HG03196 (cell line): ENCODE data around the gene ARHGAP45.

Experiments used
- ATAC-seq: cut with Tn5 transposase; IDR thresholded peaks from one replicate; pipeline ENCODE4 v1.9.1; 2021; ENCODE audit not compliant: unreplicated experiment

The ARHGAP45 gene

DNA sequence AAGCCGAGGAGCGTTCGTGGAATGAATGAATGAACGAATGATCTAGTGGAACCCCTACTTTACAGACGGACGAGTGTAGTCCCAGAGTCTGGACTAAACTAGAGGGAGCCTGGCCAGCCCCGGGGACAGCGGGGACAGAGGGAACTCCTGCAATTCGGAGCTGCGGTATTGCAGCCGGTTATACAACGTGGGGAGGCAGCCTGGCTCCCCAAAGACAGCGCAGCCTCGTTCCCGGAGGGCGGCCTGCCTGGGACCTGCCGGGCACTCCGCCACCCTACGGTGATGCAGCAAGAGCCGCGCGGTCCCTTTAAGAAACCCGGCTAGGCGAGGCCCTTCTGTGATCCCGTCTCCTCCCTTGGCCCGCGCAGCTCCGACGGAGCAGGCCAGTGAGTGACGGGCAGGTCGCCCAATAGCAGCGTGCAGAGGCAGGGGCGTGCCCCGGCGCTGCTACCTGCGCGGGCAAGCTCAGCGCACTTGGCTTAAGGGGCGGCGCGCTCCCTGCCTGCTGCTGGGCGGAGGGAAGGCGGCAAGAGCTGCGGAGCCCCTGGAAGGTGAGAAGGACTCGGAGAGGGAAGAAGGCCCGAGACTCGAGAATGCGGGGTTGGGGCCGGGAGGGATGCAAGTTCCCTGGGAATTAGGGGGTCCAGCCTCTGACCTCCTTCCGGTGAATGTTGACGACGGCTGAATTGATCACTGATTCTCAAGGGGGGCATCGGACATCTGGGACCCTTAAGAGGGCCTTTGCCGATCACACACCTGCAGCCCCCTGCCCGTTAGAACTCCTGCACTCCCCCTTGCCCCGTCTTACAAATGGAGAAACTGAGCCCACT lies 27.1 kb upstream of the ARHGAP45 start, which contains the start of gene ABCA7:
Gene ABCA7 (plus strand): TSS at position 462 of the 830 bp plus-strand sequence. CDS start 1,255 bp downstream, outside the sequence.
- ATAC-seq: peak; percentile 65

GRCh38 chr19:1040476-1041271 lies 26.3 kb upstream of the ARHGAP45 start:
- ATAC-seq: peak; percentile 41

- no peak for ATAC-seq
These were observed 25.6 kb upstream of the ARHGAP45 start for GRCh38 chr19:1041272-1041834.

DNA sequence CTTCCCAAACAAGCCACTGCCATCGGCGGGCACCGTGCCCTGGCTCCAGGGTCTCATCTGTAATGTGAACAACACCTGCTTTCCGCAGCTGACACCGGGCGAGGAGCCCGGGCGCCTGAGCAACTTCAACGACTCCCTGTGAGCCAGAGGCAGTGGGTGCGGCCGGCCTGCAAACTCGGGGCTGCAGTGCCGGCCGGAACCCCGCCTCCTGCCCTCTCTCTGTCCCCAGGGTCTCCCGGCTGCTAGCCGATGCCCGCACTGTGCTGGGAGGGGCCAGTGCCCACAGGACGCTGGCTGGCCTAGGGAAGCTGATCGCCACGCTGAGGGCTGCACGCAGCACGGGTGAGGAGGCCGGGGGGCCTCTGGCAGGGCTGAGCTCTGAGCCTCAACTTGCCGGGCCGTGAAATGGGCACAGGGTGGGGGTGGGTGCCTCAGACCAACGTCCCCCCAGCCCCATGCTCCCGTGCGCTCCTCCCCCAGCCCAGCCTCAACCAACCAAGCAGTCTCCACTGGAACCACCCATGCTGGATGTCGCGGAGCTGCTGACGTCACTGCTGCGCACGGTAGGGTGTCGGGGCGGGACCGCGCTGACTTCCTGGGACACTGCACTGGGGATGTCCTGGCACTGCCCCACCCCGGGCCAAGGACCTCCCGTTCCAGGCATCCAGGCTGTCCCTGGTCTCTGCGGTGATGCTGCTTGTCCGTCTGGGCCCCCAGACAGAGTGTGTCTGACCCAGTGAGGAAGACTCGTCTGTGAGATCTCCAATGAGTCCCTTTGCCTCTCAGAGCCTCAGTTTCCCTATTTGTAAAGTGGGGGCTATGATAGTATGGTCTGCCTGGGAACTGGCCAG lies 24.9 kb upstream of the ARHGAP45 start:
- ATAC-seq: no peak

DNA sequence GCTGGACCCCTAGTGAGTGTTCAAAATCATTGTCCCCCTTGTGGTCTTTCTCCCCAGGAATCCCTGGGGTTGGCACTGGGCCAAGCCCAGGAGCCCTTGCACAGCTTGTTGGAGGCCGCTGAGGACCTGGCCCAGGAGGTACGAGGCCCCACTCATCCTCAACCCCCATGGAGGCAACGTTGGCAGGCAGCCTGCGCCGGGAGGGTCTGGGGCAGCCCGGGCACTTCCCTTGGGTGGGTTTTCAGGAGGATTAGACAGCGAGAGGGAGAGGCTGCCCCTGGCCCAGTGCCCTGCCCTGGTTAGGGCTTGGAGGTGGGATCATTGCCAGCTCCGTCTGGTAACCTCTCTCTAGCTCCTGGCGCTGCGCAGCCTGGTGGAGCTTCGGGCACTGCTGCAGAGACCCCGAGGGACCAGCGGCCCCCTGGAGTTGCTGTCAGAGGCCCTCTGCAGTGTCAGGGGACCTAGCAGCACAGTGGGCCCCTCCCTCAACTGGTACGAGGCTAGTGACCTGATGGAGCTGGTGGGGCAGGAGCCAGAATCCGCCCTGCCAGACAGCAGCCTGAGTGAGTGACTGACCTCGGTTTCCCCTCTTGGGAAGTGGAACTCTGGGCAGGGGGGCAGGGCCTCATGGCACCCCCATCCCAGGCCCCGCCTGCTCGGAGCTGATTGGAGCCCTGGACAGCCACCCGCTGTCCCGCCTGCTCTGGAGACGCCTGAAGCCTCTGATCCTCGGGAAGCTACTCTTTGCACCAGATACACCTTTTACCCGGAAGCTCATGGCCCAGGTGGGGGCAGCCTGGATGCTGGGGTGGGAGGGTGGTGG lies 24.1 kb upstream of the ARHGAP45 start:
- ATAC-seq: no peak

DNA sequence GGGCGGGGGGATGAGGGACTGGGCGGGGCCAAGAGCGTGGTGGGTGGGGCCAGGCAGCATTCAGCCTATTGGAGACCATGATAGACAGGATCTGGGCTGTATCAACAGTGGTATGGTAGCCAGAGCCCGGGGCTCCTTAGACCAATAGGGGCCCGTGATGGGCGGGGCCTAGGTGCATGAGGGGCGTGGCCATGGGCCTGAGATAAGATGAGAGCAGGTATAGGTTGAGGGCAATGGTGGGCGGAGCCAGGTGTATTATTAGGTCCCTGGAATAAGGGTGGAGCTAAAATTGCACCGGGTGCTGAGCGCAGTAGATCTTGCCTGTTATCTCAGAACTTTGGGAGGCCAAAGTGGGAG lies 21.7 kb upstream of the ARHGAP45 start:
- ATAC-seq: no peak

DNA sequence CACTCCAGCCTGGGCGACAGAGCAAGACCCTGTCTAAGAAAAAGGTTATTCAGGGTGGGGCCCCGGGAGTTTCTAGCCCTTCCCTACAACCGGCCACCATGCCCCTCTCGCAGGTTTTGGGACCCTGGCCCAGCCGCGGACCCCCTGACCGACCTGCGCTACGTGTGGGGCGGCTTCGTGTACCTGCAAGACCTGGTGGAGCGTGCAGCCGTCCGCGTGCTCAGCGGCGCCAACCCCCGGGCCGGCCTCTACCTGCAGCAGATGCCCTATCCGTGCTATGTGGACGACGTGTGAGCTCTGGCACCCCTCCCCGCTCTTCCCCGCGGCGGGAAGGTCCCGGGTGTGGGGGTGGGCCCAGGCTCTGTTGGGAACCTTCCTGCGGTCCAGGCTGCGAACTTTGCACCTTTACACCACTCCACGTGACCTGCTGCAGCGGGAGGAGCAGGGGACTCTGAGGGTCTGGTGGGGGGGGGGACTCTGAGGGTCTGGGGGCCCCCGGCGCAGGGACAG lies 20.8 kb upstream of the ARHGAP45 start:
- ATAC-seq: no peak

DNA sequence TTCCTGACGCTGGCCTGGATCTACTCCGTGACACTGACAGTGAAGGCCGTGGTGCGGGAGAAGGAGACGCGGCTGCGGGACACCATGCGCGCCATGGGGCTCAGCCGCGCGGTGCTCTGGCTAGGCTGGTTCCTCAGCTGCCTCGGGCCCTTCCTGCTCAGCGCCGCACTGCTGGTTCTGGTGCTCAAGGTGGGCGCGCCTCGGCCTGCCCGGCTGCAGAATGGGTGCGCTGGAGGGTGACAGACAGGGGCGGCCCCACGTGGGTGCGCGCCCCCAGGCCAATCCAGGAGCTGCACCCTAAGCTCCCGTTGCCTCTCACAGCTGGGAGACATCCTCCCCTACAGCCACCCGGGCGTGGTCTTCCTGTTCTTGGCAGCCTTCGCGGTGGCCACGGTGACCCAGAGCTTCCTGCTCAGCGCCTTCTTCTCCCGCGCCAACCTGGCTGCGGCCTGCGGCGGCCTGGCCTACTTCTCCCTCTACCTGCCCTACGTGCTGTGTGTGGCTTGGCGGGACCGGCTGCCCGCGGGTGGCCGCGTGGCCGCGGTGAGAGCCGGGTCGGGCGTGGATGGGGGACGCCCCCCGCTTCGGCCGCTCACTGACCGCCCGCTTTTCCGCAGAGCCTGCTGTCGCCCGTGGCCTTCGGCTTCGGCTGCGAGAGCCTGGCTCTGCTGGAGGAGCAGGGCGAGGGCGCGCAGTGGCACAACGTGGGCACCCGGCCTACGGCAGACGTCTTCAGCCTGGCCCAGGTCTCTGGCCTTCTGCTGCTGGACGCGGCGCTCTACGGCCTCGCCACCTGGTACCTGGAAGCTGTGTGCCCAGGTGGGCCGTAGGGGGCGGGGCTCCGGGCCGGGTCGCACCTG lies 19.9 kb upstream of the ARHGAP45 start:
- ATAC-seq: no peak

GRCh38 chr19:1047696-1048147 lies 19.2 kb upstream of the ARHGAP45 start:
- no peak for ATAC-seq

DNA sequence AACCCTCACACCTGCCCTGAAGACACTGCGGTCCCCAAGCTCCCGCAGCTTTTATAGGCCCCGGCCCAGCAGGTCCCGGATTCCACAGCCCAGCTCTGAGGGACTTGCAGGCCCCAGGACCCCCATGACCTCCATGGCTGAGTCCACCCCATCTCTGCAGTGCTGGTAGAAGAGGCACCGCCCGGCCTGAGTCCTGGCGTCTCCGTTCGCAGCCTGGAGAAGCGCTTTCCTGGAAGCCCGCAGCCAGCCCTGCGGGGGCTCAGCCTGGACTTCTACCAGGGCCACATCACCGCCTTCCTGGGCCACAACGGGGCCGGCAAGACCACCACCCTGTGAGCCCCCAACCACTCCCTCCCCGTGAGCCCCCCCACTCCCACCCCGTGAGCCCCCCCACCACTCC lies 17.9 kb upstream of the ARHGAP45 start:
- ATAC-seq: no peak

- ATAC-seq: no peak
These were observed 17.2 kb upstream of the ARHGAP45 start for GRCh38 chr19:1049800-1050199.

DNA sequence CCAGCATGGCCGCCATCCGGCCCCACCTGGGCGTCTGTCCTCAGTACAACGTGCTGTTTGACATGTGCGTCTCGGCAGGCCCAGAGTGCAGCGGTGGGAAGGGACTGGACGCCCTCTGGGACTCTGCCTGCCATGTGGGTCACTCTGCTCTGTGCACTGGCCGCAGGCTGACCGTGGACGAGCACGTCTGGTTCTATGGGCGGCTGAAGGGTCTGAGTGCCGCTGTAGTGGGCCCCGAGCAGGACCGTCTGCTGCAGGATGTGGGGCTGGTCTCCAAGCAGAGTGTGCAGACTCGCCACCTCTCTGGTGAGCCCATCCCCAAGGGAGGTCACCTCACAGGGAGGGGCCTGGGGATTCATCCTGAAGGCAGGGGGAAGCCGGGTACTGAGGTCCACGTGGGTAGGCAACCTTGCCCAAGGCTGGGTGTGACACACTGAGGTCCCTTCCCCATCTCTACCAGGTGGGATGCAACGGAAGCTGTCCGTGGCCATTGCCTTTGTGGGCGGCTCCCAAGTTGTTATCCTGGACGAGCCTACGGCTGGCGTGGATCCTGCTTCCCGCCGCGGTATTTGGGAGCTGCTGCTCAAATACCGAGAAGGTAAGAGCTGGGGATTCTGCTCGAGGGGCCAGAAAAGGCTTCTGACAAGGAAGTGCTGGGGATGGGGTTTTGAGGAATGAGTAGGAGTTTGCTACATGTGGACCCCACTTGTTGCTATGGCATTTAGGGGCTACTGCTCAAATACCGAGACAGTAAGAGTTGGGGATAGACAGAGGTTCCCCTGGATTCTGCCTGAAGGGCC lies 15.8 kb upstream of the ARHGAP45 start:
- ATAC-seq: no peak

DNA sequence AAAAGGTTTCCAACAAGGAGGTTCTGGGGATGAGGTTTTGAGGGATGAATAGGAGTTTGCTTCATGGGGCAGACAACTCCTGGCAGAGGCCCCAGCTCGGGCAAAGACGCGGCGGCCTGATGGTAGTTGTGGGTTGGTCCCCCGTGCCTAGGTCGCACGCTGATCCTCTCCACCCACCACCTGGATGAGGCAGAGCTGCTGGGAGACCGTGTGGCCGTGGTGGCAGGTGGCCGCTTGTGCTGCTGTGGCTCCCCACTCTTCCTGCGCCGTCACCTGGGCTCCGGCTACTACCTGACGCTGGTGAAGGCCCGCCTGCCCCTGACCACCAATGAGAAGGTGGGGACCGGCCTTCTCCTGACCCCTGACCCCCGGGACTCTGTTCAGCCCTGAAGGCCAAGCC lies 15.2 kb upstream of the ARHGAP45 start:
- no peak for ATAC-seq

DNA sequence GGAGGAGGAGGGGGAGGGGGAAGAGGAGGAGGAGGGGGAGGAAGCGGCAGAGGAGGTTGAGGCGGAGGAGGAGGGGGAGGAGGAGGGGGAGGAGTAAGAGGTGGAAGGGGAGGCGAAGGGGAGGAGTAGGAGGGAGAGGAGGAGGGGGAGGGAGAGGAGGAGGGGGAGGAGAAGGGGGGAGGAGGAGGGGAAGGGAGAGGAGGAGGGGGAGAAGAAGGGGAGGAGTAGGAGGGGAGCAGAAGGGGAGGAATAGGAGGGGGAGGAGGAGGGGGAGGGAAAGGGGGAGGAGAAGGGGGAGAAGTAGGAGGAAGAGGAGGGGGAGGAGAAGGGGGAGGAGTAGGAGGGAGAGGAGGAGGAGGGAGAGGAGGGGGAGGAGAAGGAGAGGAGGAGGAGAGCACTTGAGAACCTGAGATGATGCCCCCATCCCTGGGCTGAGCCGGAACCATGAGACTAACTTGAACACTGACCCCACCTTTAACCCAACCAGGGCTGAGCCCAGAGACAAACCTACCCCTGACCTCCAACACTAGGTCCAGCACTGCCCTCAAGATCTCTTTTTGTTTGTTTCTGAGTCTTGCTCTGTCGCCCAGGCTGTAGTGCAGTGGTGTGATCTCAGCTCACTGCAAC lies 14.5 kb upstream of the ARHGAP45 start:
- ATAC-seq: no peak

DNA sequence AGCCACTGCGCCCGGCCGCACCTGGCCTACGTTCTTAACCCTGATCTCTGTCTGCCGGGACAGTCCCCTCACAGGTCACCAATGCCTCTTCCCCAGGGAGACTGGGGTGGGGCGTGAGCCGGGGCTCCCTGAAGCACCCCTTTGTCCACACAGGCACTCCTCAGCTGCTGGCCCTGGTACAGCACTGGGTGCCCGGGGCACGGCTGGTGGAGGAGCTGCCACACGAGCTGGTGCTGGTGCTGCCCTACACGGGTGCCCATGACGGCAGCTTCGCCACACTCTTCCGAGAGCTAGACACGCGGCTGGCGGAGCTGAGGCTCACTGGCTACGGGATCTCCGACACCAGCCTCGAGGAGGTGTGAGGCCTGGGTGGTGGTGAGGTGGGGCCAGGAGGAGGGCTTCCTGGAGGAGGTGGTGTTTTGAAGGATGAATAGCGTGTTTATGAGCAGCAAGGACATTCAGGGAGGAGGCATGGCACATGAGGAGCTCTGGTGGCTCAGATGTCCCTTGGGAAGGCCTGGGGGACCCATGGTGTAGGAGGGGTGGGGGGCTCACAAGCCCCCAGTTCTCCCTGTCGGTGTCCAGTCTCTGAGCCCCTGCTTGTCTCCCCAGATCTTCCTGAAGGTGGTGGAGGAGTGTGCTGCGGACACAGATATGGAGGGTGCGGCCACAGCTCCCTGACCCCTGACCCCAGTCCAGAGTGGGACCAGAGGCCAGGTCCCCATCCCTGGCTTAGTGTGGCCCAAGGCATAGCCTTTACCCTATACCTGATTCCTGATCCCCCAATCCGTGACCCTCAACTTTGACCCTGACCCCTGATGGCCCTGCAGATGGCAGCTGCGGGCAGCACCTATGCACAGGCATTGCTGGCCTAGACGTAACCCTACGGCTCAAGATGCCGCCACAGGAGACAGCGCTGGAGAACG lies 13.5 kb upstream of the ARHGAP45 start:
- ATAC-seq: no peak
